Stimulated activated CD4-positive, alpha-beta T cell treated with anti-CD3 and anti-CD28 coated beads, Interleukin-12 subunit alpha, Interleukin-12 subunit beta, amount 100 ng/mL, for 48 hours (primary cell): ENCODE results near the gene NSD1.
A peak's percentile ranks its signal among the peaks of the same experiment; 100 is the strongest.

Experiments used
- DNase-seq, 3 donors: peaks; one replicate each; pipeline ENCODE4 v3.0.0-alpha.2; 2020; ENCODE audit warnings: low read depth in 2 of 3, low spot score in 1 of 3

Gene NSD1

GRCh38 chr5:177133096-177133852 lies at the start of gene NSD1:
Gene NSD1 (plus strand): TSS chr5:177133773. CDS start chr5:177135104, 1,331 bp downstream.
- DNase-seq: peak; percentile 81 to 87 (median 83)

GRCh38 chr5:177084175-177084574 lies 49.4 kb upstream of the NSD1 start:
- DNase-seq: no peak

GRCh38 chr5:177085985-177086653 lies 47.5 kb upstream of the NSD1 start:
- DNase-seq: no peak

- DNase-seq: peak; percentile 29 to 46 (median 31)
Measured at GRCh38 chr5:177086654-177087397, 46.7 kb upstream of the NSD1 start, which contains the start of gene FGFR4. Gene FGFR4 (plus strand): TSS chr5:177086915. CDS start chr5:177089603, 2,688 bp downstream.

- DNase-seq: no peak
Measured at GRCh38 chr5:177087398-177088005, 46.1 kb upstream of the NSD1 start.

GRCh38 chr5:177089127-177089526 lies 44.4 kb upstream of the NSD1 start:
- DNase-seq: no peak

- DNase-seq: no peak
Measured at GRCh38 chr5:177089825-177090641, 43.5 kb upstream of the NSD1 start.

GRCh38 chr5:177090813-177091212 lies 42.8 kb upstream of the NSD1 start:
- no peak for DNase-seq

GRCh38 chr5:177091232-177091631 lies 42.3 kb upstream of the NSD1 start:
- DNase-seq: no peak

- DNase-seq: no peak
Measured at GRCh38 chr5:177092178-177093081, 41.1 kb upstream of the NSD1 start.

GRCh38 chr5:177093082-177093712 lies 40.4 kb upstream of the NSD1 start:
- DNase-seq: no peak

- DNase-seq: no peak
Measured at GRCh38 chr5:177093803-177094202, 39.8 kb upstream of the NSD1 start.

- no peak for DNase-seq
Measured at GRCh38 chr5:177094224-177095087, 39.1 kb upstream of the NSD1 start.

GRCh38 chr5:177095088-177095669 lies 38.4 kb upstream of the NSD1 start:
- DNase-seq: no peak

GRCh38 chr5:177096162-177097015 lies 37.2 kb upstream of the NSD1 start:
- no peak for DNase-seq
